DMS79 treated with DMSO at 0.1 percent for 48 hours (cell line): ENCODE measurements around the gene WNT7A.

ENCODE experiments used
- DNase-seq: peaks from one replicate; lab custom pipeline; 2025; lab: John Stamatoyannopoulos, UW

Gene WNT7A

GRCh38 chr3:13770170-13771169 is 109.4 kb downstream of the WNT7A start:
- no peak for DNase-seq

GRCh38 chr3:13769422-13769821 is 110.4 kb downstream of the WNT7A start:
- no peak for DNase-seq

DNA sequence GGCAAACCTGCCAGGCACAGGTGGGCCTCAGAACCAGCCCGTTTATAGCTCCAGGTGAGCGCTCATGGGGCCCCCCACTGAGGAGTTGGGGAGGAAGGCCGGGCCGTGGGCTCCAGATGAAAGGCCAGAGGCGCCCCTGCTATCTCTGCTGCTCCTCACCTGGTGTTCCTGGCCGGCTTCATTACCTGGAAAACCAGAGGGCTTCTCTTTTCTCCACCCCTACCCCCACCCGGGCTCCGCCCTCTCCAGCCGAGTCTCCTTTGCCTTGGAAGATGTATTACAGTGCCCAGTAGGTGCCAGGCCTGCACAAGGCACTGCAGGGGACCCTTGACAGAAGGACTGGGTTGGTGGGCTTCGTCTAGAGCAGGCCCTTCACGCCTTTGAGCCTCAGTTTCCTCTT is 111.4 kb downstream of the WNT7A start:
- no peak for DNase-seq

GRCh38 chr3:13767896-13768295 is 112.0 kb downstream of the WNT7A start:
- no peak for DNase-seq

GRCh38 chr3:13767030-13767429 is 112.8 kb downstream of the WNT7A start:
- no peak for DNase-seq
